ENCODE results near the gene MYBPH. TPM values are rescaled to one million over a fixed set of nuclear protein-coding genes. Genes with fewer than 3 reads are reported as not detected.

The MYBPH gene
- total RNA-seq, 1 experiment from 2014 or later = not detected

DNA sequence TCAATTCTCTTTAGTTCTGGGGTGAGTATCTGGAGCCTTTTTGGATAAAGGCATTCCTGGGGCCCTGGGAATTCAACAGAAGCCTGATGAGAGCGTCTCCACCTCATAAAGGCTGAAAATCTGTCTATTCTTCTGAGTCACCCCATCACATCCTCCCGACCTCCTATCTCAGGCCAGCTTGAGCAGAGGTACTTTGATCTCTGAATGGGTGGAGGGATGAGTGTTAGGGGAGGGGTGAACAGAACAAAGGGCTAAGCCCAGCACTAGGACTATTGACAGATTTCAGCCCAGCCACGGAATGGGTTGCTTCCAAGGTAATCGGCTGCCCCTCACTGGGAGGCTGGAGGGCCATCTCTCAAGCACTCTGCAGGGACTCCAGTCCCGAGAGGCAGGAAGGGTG is 2.5 kb upstream of the MYBPH start:
- H3K36me3 ChIP-seq (ENCODE audit: insufficient read depth, low read length, poor library complexity, severe bottlenecking) = no peaks in the 10 kb centered on the region
- CTCF ChIA-PET = no interaction called here
- no peaks in the 10 kb centered on the region for H3K27me3 ChIP-seq (replicated peaks; ENCODE audit: insufficient read depth, low read depth, low read length, poor library complexity)
- DNase-seq (ENCODE audit: low spot score) = no peak
- no peaks in the 10 kb centered on the region for H3K9me3 ChIP-seq (ENCODE audit: low read depth, low read length, poor library complexity, severe bottlenecking)
- TF ChIP-seq EZH2 (IDR thresholded peaks at IDR 0.05; ENCODE audit: borderline replicate concordance, low read depth, low read length, poor library complexity, severe bottlenecking) = no peak
- TF ChIP-seq, protein P1, sequence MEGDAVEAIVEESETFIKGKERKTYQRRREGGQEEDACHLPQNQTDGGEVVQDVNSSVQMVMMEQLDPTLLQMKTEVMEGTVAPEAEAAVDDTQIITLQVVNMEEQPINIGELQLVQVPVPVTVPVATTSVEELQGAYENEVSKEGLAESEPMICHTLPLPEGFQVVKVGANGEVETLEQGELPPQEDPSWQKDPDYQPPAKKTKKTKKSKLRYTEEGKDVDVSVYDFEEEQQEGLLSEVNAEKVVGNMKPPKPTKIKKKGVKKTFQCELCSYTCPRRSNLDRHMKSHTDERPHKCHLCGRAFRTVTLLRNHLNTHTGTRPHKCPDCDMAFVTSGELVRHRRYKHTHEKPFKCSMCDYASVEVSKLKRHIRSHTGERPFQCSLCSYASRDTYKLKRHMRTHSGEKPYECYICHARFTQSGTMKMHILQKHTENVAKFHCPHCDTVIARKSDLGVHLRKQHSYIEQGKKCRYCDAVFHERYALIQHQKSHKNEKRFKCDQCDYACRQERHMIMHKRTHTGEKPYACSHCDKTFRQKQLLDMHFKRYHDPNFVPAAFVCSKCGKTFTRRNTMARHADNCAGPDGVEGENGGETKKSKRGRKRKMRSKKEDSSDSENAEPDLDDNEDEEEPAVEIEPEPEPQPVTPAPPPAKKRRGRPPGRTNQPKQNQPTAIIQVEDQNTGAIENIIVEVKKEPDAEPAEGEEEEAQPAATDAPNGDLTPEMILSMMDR (conservative IDR thresholded peaks at IDR 0.05; ENCODE audit: low read depth, low read length) = no peak
- POLR2A ChIA-PET (ENCODE audit: low non-redundant PET) = no interaction called here
- no peak overlapping the region for H3K27ac ChIP-seq (ENCODE audit: low read depth, low read length, poor library complexity, severe bottlenecking)
- peaks cover 5% of the 10 kb centered on the region for H3K4me1 ChIP-seq (ENCODE audit: insufficient read depth, low read length, poor library complexity, severe bottlenecking)
- no peak overlapping the region for H3K4me3 ChIP-seq (ENCODE audit: low read depth, low read length, poor library complexity, severe bottlenecking)
- intact Hi-C loops (cut with micrococcal nuclease; ENCODE audit: unreplicated experiment) = no loop called here
- BruUV-seq (replicated peaks) = no TSS peak

DNA sequence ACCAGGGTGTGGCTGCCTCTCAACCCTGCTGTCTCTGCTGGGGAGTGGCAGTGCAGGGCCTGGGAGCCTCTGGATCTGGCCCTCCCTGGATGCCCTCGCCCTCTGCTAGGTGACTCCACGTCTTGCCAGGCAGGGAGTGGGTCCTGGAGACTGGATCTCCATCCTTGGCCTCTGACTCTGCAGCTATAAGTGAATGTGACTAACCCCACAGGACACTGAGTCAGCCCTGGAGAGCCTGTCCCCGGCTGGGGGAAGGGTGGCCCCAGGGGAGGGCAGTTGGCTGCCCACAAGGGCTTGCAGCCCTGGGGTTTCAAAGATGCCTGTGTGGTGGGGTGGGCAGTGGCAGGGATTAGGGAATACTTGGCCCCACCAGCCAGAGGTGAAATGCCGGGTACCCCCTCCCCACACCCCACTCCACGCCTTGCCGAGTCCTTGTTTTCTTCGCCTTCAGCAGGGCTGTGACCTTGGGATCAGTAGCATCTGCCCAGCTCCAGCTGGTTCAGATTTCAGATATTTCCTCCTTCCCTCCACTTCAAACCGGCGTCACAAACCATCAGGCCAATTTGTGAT is 1.9 kb upstream of the MYBPH start:
- intact Hi-C loops (cut with micrococcal nuclease; ENCODE audit: unreplicated experiment) = no loop called here
- POLR2A ChIA-PET (ENCODE audit: low non-redundant PET) = no interaction called here

DNA sequence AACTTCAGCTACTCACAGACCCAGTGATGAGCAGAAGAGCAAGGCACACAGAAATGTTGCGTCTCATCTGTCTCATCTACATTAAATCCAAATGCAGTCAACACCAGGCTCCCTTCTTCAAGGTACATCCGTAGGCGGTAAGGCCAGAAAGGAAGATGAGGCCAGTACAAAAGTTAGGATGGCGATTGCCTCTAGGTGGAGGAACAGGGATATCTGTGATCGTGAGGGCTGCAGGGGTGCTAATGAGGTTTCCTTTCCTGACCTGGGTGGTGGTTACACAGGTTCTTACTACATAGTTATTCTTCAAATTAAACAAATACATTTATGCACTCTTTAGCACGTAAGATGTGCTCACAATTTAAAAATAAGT is 1.4 kb upstream of the MYBPH start:
- no peaks in the 10 kb centered on the region for H3K27me3 ChIP-seq (replicated peaks; ENCODE audit: insufficient read depth, low read depth, low read length, poor library complexity)
- intact Hi-C loops (cut with micrococcal nuclease; ENCODE audit: unreplicated experiment) = no loop called here
- DNase-seq (ENCODE audit: low spot score) = no peak
- no peaks in the 10 kb centered on the region for H3K36me3 ChIP-seq (ENCODE audit: insufficient read depth, low read length, poor library complexity, severe bottlenecking)
- TF ChIP-seq, protein P1 (conservative IDR thresholded peaks at IDR 0.05; ENCODE audit: low read depth, low read length) = no peak
- no peak overlapping the region for H3K27ac ChIP-seq (ENCODE audit: low read depth, low read length, poor library complexity, severe bottlenecking)
- BruUV-seq (replicated peaks) = no TSS peak
- no peaks in the 10 kb centered on the region for H3K9me3 ChIP-seq (ENCODE audit: low read depth, low read length, poor library complexity, severe bottlenecking)
- peaks cover 5% of the 10 kb centered on the region for H3K4me1 ChIP-seq (ENCODE audit: insufficient read depth, low read length, poor library complexity, severe bottlenecking)
- ChIA-PET CTCF (no interaction called here), POLR2A (ENCODE audit: low non-redundant PET) (no interaction called here)
- no peak overlapping the region for H3K4me3 ChIP-seq (ENCODE audit: low read depth, low read length, poor library complexity, severe bottlenecking)

More for the DNA sequence above, 1.9 kb upstream of the MYBPH start:
- CTCF ChIA-PET = no interaction called here
- H3K9me3 ChIP-seq (ENCODE audit: low read depth, low read length, poor library complexity, severe bottlenecking) = no peaks in the 10 kb centered on the region
- no peak for DNase-seq (ENCODE audit: low spot score)
- BruUV-seq (replicated peaks) = no TSS peak
- H3K4me1 ChIP-seq (ENCODE audit: insufficient read depth, low read length, poor library complexity, severe bottlenecking) = peaks cover 5% of the 10 kb centered on the region
- TF ChIP-seq, protein P1 (conservative IDR thresholded peaks at IDR 0.05; ENCODE audit: low read depth, low read length) = no peak
- TF ChIP-seq EZH2 (IDR thresholded peaks at IDR 0.05; ENCODE audit: borderline replicate concordance, low read depth, low read length, poor library complexity, severe bottlenecking) = no peak
- no peak overlapping the region for H3K27ac ChIP-seq (ENCODE audit: low read depth, low read length, poor library complexity, severe bottlenecking)
- no peaks in the 10 kb centered on the region for H3K36me3 ChIP-seq (ENCODE audit: insufficient read depth, low read length, poor library complexity, severe bottlenecking)
- no peak overlapping the region for H3K4me3 ChIP-seq (ENCODE audit: low read depth, low read length, poor library complexity, severe bottlenecking)
- no peaks in the 10 kb centered on the region for H3K27me3 ChIP-seq (replicated peaks; ENCODE audit: insufficient read depth, low read depth, low read length, poor library complexity)
